Activated B cell treated with CpG ODN at 0.5 μM for 24 hours (primary cell): Measurements from ENCODE around the gene LAMA5. TPM values are rescaled to one million over a fixed set of nuclear protein-coding genes. Genes with fewer than 3 reads are reported as not detected.

Experiments
- ATAC-seq: fragments of 200-7000 bp; cut with Tn5 transposase; one replicate; pipeline ENCODE4 v1.10.0; 2021; ENCODE audit warnings: low read depth, mild to moderate bottlenecking, moderate library complexity
- CTCF ChIA-PET: fragments of 350-600 bp; sonication (Branson Sonifier 250); formaldehyde crosslinking; loops from one replicate; lab custom pipeline; 2021; ENCODE audit warnings: antibody characterized with exemption; lab: Charles Lee
- POLR2A ChIA-PET: fragments of 350-600 bp; sonication (Branson Sonifier 250); formaldehyde crosslinking; loops from one replicate; lab custom pipeline; 2021; ENCODE audit warnings: antibody characterized with exemption; lab: Charles Lee
- DNase-seq: peaks from one replicate; pipeline ENCODE4 v3.0.0; 2022
- H3K27ac Mint-ChIP-seq: one replicate; pipeline ENCODE4 v1.8.0; 2020; ENCODE audit warnings: mixed read lengths
- H3K27me3 Mint-ChIP-seq: one replicate; pipeline ENCODE4 v1.8.0; 2021; ENCODE audit warnings: mixed read lengths
- H3K36me3 Mint-ChIP-seq: one replicate; pipeline ENCODE4 v1.8.0; 2021; ENCODE audit warnings: low read depth, mixed read lengths
- H3K4me1 Mint-ChIP-seq: one replicate; pipeline ENCODE4 v1.8.0; 2021; ENCODE audit warnings: mixed read lengths
- H3K4me3 Mint-ChIP-seq: one replicate; pipeline ENCODE4 v1.8.0; 2020; ENCODE audit warnings: mild to moderate bottlenecking, mixed read lengths
- H3K9me3 Mint-ChIP-seq: one replicate; pipeline ENCODE4 v1.8.0; 2020; ENCODE audit warnings: mixed read lengths
- intact Hi-C: fragments of 100-400 bp; cut with micrococcal nuclease; formaldehyde crosslinking; loops from one replicate; pipeline ENCODE4 v1.15.1; 2024
- total RNA-seq: library from RNA; stranded (reverse); gene quantifications from 2 replicates; pipeline ENCODE4 v1.2.3, GENCODE V29; 2022
- TF ChIP-seq, protein P1 (sequence below): fragments of 200-600 bp; IDR thresholded peaks from one replicate; pipeline ENCODE4 v1.8.0; 2022; ENCODE audit warnings: antibody characterized with exemption, mild to moderate bottlenecking

Gene LAMA5
- total RNA-seq, 1 donor from 2014 or later, result 24.8 TPM

- CTCF ChIA-PET, result interaction anchor here (1.4 to 3.2 kb wide), 2 partner anchors 69 to 84 kb away, joined by 3 to 27 read pairs; no protein-coding TSS in a partner anchor
Observed at GRCh38 chr20:62298577-62299249, 68.4 kb downstream of the LAMA5 start.

DNA sequence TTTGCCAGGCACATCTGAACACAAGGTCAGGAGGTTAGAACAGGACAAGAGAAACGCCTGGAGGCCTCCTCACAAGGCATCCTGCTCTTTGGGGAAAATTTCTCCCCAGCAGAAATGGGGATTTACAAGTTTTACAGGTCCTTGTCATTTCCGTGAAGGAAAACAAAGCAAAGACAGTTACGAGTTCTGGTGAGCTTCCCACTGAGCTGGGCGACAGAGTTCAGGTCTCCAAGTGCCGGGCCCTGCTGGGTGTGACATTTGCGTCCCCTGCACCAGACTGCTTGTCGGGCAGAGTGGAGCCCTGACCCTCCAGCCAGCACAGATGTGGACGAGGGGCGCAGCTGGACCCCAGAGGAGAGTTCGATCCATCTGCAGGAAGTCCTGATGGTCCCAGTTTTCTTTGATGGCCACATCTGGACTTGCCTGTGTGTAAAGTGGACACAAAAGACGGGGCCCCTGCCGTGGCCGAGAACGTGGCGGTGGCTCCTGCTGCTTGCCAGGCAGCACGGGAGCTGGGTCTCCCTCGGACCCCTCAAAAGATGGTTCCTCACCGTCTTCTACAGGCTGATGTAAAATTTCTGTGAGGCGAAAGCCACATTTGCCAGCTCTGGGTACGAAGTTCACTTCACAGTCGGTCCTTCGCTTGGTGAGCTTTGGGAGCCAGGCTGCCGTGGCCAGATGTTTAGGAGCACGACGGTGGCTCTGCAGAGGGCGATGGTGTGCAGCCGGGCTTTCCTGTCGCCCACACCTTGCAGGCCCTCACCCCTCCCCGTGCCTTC lies 69.5 kb downstream of the LAMA5 start:
- CTCF ChIA-PET, result no interaction called here
- H3K4me3 Mint-ChIP-seq, result no peak overlapping the region
- no peak overlapping the region for H3K27ac Mint-ChIP-seq
- no peaks in the 10 kb centered on the region for H3K9me3 Mint-ChIP-seq
- ATAC-seq (no peak), DNase-seq (no peak)
- peaks cover 35% of the 10 kb centered on the region for H3K36me3 Mint-ChIP-seq
- intact Hi-C loops, result no loop called here
- POLR2A ChIA-PET, result interaction anchor here (0.7 to 1.3 kb wide), 2 partner anchors 85 to 89 kb away, joined by 3 to 4 read pairs; partner anchors contain the start of gene RPS21
- TF ChIP-seq, protein P1, sequence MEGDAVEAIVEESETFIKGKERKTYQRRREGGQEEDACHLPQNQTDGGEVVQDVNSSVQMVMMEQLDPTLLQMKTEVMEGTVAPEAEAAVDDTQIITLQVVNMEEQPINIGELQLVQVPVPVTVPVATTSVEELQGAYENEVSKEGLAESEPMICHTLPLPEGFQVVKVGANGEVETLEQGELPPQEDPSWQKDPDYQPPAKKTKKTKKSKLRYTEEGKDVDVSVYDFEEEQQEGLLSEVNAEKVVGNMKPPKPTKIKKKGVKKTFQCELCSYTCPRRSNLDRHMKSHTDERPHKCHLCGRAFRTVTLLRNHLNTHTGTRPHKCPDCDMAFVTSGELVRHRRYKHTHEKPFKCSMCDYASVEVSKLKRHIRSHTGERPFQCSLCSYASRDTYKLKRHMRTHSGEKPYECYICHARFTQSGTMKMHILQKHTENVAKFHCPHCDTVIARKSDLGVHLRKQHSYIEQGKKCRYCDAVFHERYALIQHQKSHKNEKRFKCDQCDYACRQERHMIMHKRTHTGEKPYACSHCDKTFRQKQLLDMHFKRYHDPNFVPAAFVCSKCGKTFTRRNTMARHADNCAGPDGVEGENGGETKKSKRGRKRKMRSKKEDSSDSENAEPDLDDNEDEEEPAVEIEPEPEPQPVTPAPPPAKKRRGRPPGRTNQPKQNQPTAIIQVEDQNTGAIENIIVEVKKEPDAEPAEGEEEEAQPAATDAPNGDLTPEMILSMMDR, result no peak
- H3K27me3 Mint-ChIP-seq, result no peaks in the 10 kb centered on the region
- H3K4me1 Mint-ChIP-seq, result peaks cover 36% of the 10 kb centered on the region

More at GRCh38 chr20:62298577-62299249, 68.4 kb downstream of the LAMA5 start:
- no peak overlapping the region for H3K4me3 Mint-ChIP-seq
- no peak overlapping the region for H3K27ac Mint-ChIP-seq
- POLR2A ChIA-PET, result interaction anchor here (0.8 kb wide), 1 partner anchor 88 kb away, joined by 7 read pairs; the partner anchor contains the start of gene RPS21
- peaks cover 29% of the 10 kb centered on the region for H3K36me3 Mint-ChIP-seq
- H3K27me3 Mint-ChIP-seq, result no peaks in the 10 kb centered on the region
- ATAC-seq (no peak), DNase-seq (no peak)
- no peaks in the 10 kb centered on the region for H3K9me3 Mint-ChIP-seq
- TF ChIP-seq, protein P1, result no peak
- intact Hi-C loops, result no loop called here
- H3K4me1 Mint-ChIP-seq, result peaks cover 28% of the 10 kb centered on the region

- CTCF ChIA-PET, result interaction anchor here (1.6 kb wide), 1 partner anchor 86 kb away, joined by 6 read pairs; no protein-coding TSS in a partner anchor
- Mint-ChIP-seq H3K36me3 (peaks cover 40% of the 10 kb centered on the region), H3K4me3 (no peak overlapping the region), H3K9me3 (no peaks in the 10 kb centered on the region), H3K27ac (no peak overlapping the region), H3K27me3 (no peaks in the 10 kb centered on the region), H3K4me1 (peaks cover 41% of the 10 kb centered on the region)
- intact Hi-C loops, result no loop called here
- DNase-seq (no peak), ATAC-seq (no peak)
- POLR2A ChIA-PET, result interaction anchor here (1.3 kb wide), 1 partner anchor 85 kb away, joined by 4 read pairs; no protein-coding TSS in a partner anchor
- TF ChIP-seq, protein P1, result no peak
Observed at GRCh38 chr20:62296724-62297448, 70.2 kb downstream of the LAMA5 start.

DNA sequence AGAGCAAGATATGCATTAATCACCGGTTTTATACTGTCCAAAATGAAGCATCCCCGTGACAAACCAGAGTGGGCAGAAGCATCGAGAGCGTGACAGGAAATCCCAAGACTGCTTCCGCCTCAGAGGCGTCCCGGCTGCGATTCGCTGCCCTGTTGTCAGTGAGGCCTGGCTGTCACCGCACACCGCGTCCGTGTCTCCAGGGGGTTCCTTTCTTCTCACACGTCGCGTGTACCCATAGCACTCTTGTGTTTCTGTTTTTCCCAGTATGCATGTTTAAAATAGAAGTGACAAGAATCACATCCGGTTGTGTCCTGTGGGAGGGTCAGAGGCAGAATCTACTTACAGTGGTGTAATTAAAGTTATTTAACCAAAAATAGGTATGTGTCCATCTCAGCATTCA lies 72.6 kb downstream of the LAMA5 start:
- H3K9me3 Mint-ChIP-seq, result no peaks in the 10 kb centered on the region
- H3K4me3 Mint-ChIP-seq, result no peak overlapping the region
- intact Hi-C loops, result loop anchor here (2.0 kb wide), 1 partner anchor 280 kb away; no protein-coding TSS in a partner anchor
- no peaks in the 10 kb centered on the region for H3K27me3 Mint-ChIP-seq
- ATAC-seq (peak; percentile 59), DNase-seq (no peak)
- POLR2A ChIA-PET, result no interaction called here
- TF ChIP-seq, protein P1, result no peak
- peaks cover 41% of the 10 kb centered on the region for H3K4me1 Mint-ChIP-seq
- peaks cover 48% of the 10 kb centered on the region for H3K36me3 Mint-ChIP-seq
- CTCF ChIA-PET, result no interaction called here
- H3K27ac Mint-ChIP-seq, result peak overlapping the region; percentile 46
